Ishikawa (cell line): ENCODE results near the gene SGMS1.

Experiments
- CEBPB ChIP-seq: IDR thresholded peaks from 2 replicates; pipeline ENCODE4 v1.6.1; 2012
- CREB1 ChIP-seq: IDR thresholded peaks from 2 replicates; pipeline ENCODE4 v1.6.1; 2012; ENCODE audit warnings: low read depth
- EGR1 ChIP-seq: IDR thresholded peaks from 2 replicates; pipeline ENCODE4 v1.6.1; 2012
- EP300 ChIP-seq: IDR thresholded peaks from 2 replicates; pipeline ENCODE4 v1.6.1; 2012; ENCODE audit warnings: borderline replicate concordance
- FOXM1 ChIP-seq: IDR thresholded peaks from 2 replicates; pipeline ENCODE4 v1.6.1; 2012; ENCODE audit warnings: low read depth, borderline replicate concordance
- MAX ChIP-seq: IDR thresholded peaks from 2 replicates; pipeline ENCODE4 v1.6.1; 2012
- NFIC ChIP-seq: IDR thresholded peaks from 2 replicates; pipeline ENCODE4 v1.6.1; 2012
- RAD21 ChIP-seq: IDR thresholded peaks from 2 replicates; pipeline ENCODE4 v1.6.1; 2012; ENCODE audit warnings: low read depth
- REST ChIP-seq: IDR thresholded peaks from 2 replicates; pipeline ENCODE4 v1.6.1; 2012; ENCODE audit warnings: low read depth, mild to moderate bottlenecking
- TAF1 ChIP-seq: IDR thresholded peaks from 2 replicates; pipeline ENCODE4 v1.6.1; 2012; ENCODE audit warnings: low read depth, mild to moderate bottlenecking
- TCF12 ChIP-seq: IDR thresholded peaks from 2 replicates; pipeline ENCODE4 v1.6.1; 2012; ENCODE audit warnings: low read depth
- TEAD4 ChIP-seq: IDR thresholded peaks from 2 replicates; pipeline ENCODE4 v1.6.1; 2012
- YY1 ChIP-seq: IDR thresholded peaks from 2 replicates; pipeline ENCODE4 v1.6.1; 2012; ENCODE audit warnings: low read depth
- ZBTB7A ChIP-seq: IDR thresholded peaks from 2 replicates; pipeline ENCODE4 v1.6.1; 2012; ENCODE audit warnings: low read depth
- TF ChIP-seq, protein P1 (sequence below): IDR thresholded peaks from 2 replicates; pipeline ENCODE4 v1.6.1; 2012

Gene SGMS1

DNA sequence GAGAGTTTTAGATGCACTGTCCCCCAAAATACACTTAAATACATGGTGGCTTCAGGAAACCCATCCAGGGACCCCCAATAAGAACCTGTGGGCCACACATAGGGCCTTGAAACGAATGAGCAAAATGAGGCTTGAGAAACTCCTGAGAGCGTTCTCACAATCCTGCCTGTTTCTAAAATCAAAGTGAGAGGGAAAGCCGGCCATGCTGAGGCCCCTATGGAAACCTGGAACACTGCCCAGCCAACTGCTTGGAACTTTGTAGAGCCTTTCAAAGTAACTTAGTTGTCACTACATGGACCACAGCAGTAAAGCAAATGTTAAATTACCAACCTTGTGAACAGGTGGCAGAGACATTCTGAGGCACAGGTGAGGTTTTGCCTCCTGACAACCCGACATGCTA is 13.4 kb downstream of the SGMS1 start:
- TF ChIP-seq REST (no peak), EGR1 (no peak), ZBTB7A (no peak), NFIC (no peak)

DNA sequence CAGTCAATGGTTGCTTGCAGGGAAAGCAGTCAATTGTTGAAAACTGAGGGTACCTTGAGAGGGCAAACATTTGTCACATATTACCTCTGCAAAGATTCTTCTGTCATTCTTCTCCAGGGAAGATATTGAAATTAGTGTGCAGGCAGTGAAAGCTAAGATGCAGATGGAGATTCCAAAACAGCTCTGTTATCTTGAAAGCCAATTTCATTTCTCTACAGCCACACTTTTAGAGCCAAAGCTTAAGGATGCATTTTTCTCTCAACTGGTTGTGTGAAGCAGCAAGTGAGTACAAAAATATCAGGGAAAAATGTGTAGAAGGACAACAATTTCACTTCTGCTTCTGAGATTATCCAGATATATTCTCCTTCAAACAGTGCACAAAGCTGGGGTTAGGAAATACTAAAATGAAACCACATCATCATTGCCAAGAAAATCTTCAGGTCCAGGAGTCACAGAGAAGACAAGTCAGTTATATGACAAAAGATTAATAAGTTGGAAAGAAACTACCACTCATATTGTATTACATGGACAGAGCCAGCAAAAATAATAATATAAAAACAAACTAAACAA is 16.3 kb downstream of the SGMS1 start:
- no peak for TF ChIP-seq RAD21
- no peak for TF ChIP-seq YY1

GRCh38 chr10:50605951-50606270 is 17.8 kb downstream of the SGMS1 start:
- TF ChIP-seq CEBPB (no peak), TCF12 (no peak), MAX (no peak), RAD21 (no peak), EP300 (no peak), ZBTB7A (no peak), YY1 (no peak), NFIC (no peak), REST (no peak), CREB1 (no peak), FOXM1 (no peak), EGR1 (no peak), TEAD4 (no peak)
- TF ChIP-seq, protein P1, sequence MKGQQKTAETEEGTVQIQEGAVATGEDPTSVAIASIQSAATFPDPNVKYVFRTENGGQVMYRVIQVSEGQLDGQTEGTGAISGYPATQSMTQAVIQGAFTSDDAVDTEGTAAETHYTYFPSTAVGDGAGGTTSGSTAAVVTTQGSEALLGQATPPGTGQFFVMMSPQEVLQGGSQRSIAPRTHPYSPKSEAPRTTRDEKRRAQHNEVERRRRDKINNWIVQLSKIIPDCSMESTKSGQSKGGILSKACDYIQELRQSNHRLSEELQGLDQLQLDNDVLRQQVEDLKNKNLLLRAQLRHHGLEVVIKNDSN, result no peak

GRCh38 chr10:50605269-50605950 is 18.3 kb downstream of the SGMS1 start:
- TF ChIP-seq CEBPB (peak; percentile 78), TCF12 (no peak), NFIC (0 out of 2 replicates have a peak, but pooled peaks have one; percentile 23)

DNA sequence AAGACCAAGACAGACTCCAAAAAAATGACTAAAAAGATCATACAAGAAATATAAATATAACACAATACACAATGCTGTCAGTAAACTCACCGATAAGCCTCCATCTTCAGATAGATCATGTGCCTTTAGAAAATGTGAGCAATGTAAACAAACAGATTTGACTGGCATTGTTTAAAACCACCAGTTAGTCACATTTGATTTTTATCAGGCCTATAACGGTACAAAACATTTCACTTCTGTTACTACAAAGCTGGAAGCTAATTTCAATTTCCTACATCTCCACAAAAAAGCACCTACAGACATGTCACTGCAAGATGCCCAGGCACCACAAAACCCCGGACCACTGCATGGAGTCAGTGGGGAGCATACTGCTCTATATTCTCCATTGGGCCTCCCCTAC is 18.9 kb downstream of the SGMS1 start:
- no peak for TF ChIP-seq EP300
- no peak for TF ChIP-seq TEAD4
- no peak for TF ChIP-seq YY1
- TF ChIP-seq NFIC, result no peak
- no peak for TF ChIP-seq MAX
- no peak for TF ChIP-seq RAD21
- TF ChIP-seq ZBTB7A, result no peak
- no peak for TF ChIP-seq CREB1

DNA sequence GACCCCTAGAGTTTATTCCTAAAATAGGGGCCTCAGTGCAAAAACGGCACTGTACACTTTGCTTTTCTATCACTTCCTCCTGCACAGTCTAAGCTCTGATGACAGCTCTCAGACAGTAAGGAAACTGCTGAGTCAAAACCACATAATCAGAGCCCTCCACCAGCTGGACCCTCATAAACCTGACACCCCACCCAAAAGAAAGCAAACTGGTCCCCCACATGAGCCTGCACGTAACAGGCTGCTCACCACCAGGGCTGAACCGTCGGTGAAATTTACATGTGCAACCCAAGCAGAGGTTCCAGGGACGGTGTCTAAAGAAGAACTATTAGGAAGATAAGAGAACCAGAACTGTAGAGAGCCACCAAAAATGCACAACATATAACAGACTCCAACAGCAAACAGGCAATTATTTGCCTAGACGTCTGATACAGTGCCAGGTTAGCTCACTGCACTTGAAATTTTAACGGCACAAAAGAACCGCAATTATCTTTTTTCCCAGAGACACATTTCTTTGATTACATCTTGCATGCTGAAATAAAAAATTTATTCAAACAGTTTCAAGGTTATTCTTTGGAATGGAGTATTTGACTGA is 19.6 kb downstream of the SGMS1 start:
- TF ChIP-seq YY1 (no peak), TEAD4 (no peak), NFIC (no peak), MAX (no peak), CREB1 (no peak)

DNA sequence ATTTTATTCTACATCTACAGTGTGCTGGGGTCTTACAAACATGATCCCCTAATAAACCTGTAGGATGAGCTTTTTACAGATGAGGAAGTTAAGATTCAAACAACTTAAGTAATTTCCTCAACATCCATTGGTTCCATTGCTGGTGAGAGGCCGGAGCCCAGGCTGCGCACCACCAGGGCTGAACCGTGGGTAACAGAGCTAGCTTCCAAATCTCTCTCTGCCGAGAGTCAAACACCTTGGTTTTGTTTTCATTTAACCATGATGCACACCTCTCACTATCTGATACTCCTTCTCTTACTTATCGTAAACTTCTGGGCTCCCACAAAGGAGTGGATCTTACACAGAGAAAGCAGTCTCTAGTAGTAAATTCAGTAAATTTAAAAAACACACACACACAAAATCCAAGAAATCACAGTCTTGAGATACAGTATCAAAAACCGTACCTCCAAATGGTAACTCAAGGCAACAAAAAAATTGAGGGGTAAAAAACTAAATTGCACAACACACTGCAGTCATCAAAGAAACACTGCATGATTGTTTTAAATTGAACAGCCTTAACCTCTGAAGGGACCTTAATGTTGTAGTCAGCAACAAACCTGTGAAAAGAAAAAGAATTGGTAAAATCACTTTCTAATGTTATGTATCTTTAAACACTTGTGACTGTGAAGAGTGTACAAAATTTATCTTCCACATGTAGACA is 20.5 kb downstream of the SGMS1 start:
- TF ChIP-seq CEBPB, result no peak
- no peak for TF ChIP-seq TAF1
- TF ChIP-seq TEAD4, result no peak
- no peak for TF ChIP-seq EGR1
